ENCODE data around the gene AGL.

DNA sequence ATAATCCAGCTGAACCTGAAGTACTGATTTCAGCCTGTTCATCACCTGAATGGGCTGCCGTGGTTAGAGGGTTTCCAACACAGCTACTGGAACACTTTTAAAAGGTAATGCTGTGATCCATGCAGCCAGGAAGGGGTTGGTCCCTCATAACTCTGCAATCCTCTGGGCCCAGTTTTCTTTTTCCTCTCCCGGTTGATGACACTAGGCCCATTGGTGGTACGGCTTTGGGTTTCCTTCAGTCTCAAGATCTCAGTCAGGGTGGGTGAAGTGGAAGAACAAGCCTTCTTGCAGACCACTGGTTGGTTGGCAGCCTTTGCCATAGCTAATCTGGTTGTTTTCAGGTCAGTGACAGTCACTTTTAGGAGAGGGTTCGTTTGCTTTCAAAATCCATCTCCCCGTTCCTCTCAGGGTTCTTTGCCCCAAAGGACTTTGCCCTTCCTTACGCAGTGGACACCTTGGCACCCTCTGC lies 119.1 kb downstream of the AGL start:
- TF ChIP-seq EZH2 (IDR thresholded peaks at IDR 0.05) (no peak), POLR2AphosphoS5 (IDR thresholded peaks at IDR 0.05; ENCODE audit: borderline replicate concordance, low read depth, low read length) (no peak)
